Esophagus mucosa (tissue), 1 donor: Measurements from ENCODE around the gene SLC7A10. TPM values are rescaled to one million over a fixed set of nuclear protein-coding genes. Genes with fewer than 3 reads are reported as not detected.

ENCODE experiments used
- ATAC-seq: fragments of 200-7000 bp; cut with Tn5 transposase; one replicate; pipeline ENCODE4 v1.9.1; 2020
- total RNA-seq: library from RNA; stranded (reverse); gene quantifications from one replicate; pipeline ENCODE4 v1.2.4, GENCODE V29; 2023
- donor health status: DM: yes; HTN: yes; CAD: no.

SLC7A10 gene
- total RNA-seq, 1 donor from 2014 or later, result not detected

DNA sequence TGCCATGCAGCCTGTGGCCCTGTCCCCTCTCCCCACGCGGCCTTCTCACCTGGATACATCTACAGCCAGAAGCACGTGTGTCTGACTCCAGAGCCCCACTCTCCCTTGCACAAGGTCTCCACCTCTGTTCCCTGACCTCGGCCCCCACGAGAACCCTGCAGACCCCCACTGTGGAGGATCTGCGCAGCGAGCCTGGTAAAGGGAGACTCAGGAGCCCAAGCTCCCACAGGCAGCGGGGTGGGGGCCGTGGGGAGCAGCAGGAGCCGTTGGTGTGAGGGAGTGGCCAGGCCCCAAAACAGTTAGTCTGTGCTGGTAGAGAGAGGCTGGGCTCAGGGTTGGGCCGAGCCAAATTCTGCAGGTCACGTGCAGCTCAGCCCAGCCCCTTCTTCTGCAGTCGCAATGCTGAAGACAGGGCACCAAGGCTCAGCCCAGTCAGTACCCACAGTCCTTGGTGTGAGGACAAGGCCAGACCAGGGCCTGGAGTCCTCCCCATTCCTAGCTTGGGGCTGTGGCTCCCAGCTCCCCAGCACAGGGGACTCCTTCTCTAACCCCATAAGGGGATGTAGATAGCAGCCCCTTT, 28.7 kb upstream of the SLC7A10 start:
- ATAC-seq, result no peak

DNA sequence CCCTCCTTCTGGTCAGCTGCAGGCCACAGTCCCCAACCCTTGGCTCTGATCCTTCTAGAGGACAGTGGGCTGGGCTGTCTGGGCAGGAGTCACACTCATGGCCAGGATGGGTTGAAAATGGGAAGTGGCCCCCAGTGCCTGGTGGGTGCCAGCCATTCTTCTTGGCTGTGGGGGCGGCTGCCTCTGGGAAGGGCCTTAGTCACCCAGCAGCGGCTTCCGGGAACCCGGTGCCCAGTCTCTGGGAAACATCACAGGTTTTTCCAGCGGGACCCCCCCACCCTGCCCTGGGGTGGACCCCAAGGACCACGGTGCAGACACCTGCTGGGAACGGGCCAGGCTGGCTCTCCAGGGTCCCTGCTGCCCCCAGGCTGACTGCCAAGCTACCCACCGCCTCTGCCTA, 27.3 kb upstream of the SLC7A10 start:
- no peak for ATAC-seq

DNA sequence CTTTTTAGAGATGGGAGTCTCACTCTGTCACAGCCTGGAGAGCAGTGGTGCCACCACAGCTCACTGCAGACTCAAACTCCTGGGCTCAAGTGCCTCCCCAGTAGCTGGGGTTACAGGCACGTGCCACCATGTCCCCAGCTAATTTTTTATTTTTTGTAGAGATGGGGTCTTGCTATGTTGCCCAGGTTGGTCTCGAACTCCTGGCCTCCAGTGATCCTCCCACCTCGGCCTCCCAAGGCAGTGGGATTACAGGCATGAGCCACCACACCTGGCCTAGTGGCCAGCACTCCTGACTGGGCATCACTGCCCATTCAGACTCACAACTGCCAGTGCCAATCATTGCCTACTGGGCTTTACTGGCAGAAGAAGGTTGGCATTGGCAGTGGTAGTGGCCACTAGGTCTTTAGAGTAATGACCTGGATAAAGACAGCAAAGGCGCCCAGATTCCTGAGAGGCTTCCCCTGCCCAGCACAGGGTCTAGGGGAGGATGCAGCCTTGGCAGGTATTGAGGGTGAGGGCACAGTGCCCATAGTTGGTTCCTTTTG, 26.8 kb upstream of the SLC7A10 start:
- ATAC-seq, result no peak

DNA sequence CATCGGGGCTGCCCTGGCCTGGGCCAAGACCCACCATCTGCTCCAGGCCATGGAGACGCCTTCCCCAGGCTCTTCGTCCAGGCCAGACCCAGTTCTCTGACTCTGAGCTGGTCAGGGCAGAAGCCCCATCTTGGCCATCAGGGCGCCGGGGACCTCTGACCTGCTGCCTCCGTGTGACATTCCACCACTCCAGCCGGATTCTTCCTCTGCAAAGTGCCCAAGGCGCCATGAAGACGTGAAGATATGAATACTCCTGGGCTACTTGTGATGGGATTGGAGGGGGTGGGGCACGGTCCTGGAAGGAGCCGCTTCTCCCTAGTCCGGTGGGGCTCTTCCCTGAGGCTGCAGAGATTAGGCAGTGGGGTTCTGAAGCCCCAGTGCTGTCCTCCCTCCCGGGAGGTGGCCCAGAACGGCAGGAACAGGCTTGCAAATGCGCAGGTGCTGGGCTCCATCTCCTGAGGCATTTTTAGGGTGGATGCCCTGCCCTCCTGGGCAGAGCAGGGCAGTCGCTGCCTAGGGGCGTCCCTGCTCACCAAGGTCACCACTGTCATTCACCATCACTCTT, 26.0 kb upstream of the SLC7A10 start:
- ATAC-seq, result no peak

DNA sequence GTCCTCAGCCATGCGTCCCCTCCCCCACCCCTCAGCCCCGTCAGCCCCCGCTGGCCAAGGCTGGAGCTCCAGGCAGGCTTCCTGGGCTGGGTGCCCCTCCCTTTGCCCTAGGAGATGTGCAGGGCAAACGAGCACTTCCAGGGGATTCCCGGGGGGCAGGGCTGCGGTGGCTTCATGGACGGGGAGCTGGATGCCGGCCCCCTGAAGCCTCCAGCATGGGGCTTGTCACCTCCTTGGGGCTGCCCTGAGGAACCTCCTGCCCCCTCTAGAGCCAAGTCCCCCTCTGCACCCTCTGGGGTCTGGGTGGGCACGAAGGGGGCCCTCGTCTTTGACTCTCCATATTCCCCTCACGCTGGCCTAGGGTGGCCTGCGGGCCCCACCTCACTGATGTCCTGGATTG, 25.4 kb upstream of the SLC7A10 start:
- no peak for ATAC-seq

DNA sequence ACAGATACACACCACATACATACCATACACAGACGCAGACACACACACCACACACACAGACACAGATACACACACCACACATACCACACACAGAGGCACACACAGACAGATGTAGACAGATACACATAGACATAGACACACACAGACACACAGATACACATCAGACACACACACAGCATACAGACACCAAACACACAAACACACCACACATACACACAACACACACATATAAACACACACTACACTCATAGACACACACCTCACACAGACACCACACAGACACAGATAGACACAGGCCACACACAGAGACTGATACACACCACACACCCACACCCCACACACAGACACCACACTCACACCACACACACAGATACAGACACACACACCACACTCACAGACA, 24.9 kb upstream of the SLC7A10 start:
- no peak for ATAC-seq

DNA sequence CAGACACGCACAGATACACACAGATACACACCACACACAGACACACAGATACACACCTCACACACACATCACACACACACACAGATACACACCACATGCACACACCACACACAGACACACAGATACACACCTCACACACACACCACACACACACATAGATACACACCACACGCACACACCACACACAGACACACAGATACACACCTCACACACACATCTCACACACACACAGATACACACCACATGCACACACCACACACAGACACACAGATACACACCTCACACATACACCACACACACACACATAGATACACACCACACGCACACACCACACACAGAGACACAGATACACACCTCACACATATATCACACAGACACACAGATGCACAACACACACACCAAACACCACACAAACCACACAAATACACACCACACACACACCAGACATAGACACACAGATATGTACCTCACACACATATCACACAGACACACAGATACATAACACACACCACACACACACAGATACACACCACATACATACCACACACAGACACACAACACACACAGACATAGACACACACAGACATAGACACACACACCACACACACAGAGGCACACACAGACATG, 24.2 kb upstream of the SLC7A10 start:
- no peak for ATAC-seq

DNA sequence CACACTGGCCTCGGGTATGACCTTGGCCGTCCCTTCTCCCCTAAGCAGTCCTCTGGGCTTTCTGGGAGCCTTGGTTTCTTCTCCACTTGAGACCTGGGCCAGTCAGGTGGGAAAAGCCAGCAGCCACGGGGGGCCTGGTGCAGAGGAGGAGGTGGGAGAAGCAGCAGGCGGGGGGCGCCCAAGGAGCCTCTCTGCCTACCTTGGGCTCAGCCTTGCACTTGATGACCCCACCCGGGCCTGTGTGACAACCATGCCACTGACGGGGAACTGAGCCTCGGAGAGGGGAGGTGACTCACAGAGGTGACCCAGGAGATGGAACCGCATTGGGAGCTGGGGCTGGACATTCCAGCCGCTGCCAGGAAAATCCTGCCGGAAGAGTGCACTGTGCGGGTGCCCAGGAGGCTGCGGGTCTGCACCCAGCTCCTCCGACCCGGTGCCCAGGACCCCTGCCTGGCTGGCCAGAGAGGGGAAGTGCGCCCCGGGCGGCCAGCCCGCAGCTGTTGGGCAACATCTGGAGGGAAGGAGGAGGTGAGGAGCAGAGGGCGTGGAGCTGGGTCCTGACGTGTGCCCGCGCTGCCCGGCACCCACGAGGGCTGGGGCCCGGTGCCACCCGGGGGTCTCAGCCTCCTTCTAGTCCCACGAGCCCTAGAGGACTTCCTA, 23.4 kb upstream of the SLC7A10 start:
- peak; percentile 58 for ATAC-seq

DNA sequence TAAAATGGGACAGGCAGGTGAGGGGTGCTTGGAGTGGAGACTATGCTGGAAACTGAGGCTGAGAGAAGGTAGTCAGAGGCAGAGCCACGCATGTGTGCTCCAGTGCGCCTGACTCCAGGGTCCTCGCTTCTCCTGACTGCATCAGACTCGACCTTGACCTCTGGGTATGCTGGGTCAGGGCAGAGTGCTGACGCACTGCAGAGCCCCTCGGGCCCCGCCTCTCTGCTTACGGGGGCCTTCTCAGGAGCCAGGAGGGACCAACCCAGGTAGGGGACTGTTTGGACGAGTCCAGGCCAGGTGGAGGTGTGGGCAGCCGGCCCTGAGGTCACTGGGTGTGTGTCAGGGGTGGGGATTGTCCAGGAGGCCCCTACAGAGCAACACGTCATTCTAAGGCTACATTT, 22.9 kb upstream of the SLC7A10 start:
- no peak for ATAC-seq

DNA sequence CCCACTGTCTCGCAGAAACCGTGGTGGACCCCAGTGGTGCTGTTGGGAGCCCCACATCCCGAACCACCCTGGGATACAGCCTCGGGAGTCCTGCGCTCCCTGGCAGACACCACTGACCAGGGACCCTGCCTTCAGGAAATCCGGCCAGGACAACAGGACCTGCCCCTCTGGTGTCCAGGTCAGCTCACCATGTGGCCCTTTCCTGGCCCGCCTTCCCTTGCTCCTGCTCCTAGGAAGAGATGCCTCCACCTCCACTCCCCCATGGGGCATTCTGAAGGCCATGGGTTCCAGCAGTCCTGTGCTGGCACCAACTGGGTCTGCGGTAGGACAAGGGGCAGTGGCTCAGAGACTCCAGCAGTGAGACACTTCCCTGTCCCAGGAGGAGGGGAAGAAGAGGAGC, 22.5 kb upstream of the SLC7A10 start:
- no peak for ATAC-seq

DNA sequence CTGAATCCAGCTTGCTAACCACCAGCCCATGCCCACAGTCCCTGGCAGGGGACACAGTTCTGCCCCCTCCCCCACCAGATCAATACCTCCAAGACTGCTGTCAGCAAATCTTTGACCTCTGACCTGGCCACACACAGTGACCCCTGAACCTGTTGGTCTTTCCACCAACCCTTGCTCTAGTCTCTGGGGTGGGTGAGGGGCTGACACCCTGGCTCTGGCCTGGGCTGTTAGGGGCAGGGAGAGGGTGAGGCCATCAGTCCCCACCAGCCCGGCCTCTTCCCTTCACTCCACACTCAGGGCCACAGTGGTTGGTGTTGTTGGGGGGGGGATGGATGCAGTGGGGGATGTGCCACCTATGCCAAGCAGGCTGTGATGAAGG, 21.8 kb upstream of the SLC7A10 start:
- ATAC-seq, result no peak

DNA sequence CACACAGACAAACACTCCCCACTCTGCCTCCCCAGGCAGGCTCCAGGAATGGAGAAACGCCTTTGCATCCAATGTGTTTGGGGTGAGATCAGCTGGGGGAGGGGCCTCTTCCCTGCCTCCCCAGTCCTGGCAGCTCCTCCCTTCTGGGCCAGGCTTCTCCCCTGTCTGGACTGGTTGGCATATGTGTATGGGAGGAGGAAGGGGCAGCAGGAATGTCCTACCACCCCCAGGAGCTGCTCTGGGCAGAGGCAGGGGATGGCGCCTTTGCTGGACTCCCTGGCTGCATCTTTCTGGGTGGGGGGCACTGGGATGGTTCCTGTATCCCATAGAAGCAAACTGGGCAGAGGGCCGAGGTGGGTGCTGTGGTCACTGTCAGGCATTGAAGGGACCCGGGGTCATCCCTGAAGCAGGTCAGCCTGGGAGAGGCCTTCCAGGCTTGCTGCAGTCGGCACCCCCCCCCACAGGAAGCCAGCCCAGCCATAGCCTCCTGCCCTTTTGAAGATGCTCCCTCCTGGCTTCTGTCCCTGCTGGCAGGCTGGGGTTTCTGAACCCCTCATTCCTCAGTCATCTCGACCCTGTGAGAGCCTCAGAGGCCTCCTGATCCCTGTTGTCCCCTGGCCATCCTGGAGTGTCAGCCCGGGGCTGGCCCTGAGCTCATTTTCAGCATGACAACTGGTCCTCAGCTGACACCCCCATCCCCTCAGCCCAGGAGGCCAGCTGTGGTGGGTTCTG, 21.2 kb upstream of the SLC7A10 start:
- ATAC-seq, result no peak

DNA sequence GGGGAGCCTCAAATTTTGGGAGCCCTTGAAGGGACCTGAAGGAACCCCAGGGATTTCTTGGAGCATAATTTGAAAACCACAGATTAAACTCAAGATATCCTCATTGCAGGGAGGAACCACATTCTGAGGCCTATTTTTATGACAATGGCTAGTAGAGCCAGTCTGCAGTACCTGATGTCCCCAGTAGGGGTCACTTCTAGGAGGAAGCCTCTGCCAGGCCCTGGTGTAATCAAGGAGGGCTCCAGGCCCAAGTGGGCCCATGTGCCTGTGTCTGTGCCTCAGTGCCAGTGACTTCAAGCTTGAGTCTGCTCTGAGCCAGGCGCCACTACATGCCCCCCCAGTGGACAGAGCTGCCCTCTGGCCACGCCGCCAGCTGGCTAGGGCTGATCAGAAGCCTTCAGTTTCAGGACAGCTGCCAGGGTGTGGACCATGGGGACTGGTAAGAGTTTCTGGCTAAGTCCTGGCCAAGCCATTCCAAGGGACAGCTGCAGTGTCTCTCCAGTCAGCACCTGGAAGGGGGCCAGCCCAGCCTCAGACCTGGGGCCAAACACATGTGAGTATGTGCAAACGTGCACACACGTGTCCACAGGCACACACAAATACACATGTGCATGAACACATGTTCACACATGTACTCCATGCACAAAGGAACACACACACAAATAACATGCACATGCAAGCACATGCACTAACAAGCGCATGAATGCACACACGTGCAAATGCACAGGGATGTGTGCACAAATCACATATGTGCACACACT, 20.5 kb upstream of the SLC7A10 start:
- peak; percentile 9 for ATAC-seq

DNA sequence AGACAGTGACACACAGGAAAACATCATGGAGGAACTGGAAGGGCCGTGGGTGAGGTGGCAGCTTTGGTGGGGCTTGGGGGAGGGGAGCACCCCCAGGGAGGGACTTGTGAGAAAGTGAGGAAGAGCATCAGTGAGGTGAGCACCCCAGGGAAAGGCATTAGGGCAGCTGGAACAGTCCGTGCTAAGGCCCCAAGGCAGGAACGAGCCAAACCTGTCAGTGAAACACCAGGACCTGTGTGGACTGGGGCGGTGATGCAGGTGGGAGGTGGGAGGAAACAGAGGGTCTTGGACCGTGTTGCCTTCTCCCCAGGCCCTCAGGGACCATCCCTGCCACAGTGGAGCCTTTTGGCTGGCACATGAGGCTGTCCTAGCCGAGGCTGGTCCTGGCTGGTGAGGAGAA, 17.3 kb upstream of the SLC7A10 start:
- no peak for ATAC-seq

DNA sequence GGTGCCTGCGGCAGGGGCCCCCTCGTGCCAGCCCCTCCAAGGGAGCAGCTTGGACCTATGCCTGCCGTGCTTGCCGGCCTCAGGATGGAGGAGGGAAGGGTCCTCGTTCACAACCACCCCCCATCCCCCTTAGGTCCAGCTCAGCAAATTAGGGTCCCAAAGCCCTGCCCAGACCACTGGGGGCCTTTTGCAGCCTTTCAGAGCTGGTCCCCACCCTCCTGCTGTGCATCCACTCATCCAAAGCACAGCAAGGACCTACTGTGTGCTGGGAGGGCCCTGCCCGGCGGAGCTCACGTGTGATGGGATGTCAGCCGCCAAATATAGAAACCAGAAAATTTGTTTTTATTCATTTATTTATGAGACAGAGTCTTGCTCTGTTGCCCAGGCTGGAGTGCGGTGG, 16.5 kb upstream of the SLC7A10 start:
- ATAC-seq, result no peak

DNA sequence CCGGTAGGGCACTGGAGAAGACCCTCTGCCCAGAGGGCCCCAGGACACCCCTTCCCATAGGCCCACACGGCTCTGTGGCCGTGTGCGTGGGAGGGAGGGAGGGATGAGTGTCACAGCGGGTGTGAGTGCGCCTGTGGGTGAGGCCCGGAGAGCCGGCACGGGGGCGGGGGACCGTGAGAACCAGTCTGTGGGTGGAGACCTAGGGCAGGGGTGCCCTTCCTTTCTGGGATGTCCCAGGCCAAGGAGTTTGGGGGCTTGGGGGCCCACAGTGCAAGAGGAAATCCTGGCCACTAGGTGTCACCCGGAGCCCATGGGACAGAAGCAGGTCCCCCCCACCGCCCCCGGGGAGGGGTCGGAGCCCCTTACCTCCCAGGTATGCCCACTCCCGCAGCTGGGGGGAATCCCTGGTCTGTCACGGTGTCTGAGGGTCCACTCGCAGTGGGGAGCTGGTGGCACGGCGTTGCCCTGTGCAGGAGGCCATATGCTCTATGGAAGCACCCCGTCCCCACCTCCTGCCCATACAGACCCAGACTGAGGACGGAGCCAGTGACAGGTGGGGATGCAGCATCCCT, 16.0 kb upstream of the SLC7A10 start:
- peak; percentile 31 for ATAC-seq

DNA sequence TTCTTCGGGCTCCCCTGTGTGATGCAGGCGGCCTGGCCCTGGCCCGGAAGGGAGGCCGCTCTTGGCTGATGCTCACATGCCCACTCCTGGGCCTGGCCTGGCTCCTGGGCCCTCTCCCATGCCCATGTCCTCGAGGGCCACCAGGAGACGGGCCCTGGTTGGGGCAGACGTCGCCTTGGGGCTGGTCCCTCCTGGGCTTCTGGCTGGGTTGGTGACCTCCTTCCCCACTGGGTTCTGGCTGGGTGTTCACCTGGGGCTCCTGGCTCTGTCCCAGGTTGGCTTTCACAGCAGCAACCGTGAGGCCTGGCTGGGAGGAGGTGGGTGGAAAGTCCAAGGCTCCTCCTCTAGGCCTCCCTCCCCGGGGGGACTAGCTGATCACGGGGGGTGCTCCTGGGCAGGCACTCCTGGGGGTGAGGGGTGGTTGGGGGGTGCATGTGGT, 15.5 kb upstream of the SLC7A10 start:
- ATAC-seq, result no peak

DNA sequence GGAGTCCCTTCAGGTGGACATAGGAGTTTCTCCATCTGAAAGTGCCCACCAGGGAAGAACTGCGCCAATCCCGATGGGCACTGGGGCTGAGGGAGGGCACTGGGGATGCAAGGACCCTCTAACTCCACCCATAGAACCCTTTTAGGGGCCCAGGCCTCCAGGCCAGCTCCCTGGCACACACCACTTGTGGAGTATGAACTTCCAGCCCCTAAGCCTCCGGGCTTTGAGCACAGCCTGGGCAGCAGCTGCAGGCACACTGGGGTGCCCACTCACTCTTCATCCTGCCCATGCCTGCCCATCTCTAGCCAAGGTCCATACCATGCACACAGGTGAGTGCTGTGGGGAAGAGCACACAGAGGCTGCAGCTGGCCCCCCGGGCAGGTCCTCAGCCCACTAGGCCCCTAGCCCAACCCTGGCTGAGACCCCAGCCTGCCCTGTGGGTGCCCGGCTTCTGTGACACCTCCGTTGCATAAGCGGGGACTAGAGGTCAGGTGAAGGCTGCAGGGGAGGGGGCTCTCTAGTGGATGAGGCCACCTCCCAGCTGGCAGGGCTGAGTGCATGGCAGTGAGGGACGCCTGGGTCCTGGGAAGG, 14.6 kb upstream of the SLC7A10 start:
- ATAC-seq, result no peak

DNA sequence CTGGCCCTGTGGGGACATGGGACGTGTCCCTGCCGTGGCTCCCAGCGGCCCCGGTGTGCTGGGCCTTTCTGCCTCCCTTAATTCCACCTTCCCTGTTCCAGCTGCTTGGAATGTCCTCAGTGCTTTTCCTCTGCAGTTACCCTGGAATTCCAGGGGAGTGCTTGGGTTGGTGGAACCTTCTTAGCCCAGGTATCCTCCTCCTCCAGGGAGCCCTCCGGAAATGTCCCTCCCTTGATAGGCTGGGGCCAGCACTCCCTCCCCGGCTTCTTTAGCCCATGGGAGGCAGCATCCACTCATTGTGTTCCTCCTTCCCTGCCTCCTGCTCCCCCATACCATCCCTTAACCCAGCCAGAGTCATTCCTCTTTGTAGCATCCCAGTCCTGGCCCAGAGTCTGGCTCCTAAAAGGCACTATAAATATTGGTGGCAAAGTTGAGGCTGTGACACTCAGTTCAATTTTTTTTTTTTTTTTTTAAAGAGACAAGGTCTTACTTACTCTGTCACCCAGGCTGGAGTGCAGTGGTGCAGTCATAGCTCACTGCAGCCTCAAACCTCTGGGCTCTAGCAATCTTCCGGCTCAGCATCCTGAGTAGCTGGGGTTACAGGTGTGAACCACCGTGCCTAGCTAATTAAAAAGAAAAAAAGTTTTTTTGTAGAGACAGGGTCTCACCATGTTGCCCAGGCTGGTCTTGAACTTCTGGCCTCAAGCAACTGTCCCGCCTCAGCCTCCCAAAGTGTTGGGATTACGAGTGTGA, 13.7 kb upstream of the SLC7A10 start:
- ATAC-seq, result no peak

DNA sequence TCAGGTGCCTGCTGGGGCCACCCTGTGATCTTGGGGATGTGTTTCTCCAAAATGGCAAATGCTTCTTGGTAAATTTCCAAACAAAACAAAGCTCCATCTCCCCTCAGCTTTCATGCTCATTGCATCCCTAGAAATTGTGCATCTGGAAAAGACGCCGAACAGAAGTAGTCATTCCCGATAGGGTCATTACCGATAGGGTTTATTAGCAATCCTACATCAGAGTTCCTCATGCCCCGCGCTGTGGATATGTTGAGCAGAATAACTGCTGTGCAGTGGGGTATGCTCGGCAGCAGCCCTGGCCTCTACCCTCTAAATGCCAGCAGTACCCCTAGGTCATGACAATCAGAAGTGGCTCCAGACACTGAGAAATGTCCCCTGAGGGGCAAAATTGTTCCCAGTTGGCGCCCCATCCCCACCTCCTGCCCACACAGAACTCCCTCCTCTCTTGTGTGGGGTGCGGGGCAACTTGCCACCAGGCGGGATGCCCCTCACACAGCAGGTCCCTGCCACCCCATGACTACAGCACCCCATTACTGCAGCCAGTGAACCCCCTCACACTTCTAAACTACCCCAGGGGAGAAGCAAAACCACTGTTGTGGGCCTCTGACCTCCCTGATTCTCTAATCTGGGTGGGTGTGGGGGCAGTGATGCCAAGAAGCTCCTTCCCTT, 13.0 kb upstream of the SLC7A10 start:
- ATAC-seq, result no peak
